ENCODE data around the gene FGF12. TPM values are rescaled to one million over a fixed set of nuclear protein-coding genes. Genes with fewer than 3 reads are reported as not detected.

The FGF12 gene
- total and polyA plus RNA-seq, 11 donors: 21.8 to 420 (median 265) TPM

GRCh38 chr3:192367616-192368015 lies 359.7 kb downstream of the FGF12 start:
- H3K4me3 ChIP-seq: no peak overlapping the region
- H3K36me3 ChIP-seq: no peaks in the 10 kb centered on the region
- no peak overlapping the region for H3K27ac ChIP-seq
- no peaks in the 10 kb centered on the region for H3K9me3 ChIP-seq
- DNase-seq: no peak
- WGBS, 4 donors: 66 to 78% (median 73%) methylated on average over 5 of the region's 5 CpGs
- intact Hi-C loops (cut with DNase I): no loop called here
- peaks cover 0 to 41% (median 9%) of the 10 kb centered on the region in 12 donors for H3K4me1 ChIP-seq
- H3K27me3 ChIP-seq: no peaks in the 10 kb centered on the region
- TF ChIP-seq POLR2A (IDR thresholded peaks at IDR 0.05): no peak
- TF ChIP-seq CTCF (IDR thresholded peaks at IDR 0.05): no peak
- no peak for ATAC-seq

- peak in 2 of 4 donors; percentile 9 to 12 for ATAC-seq
- DNase-seq: no peak
- H3K27me3 ChIP-seq: no peaks in the 10 kb centered on the region
- WGBS, 4 donors: 46 to 57% (median 53%) methylated on average over 6 of the region's 6 CpGs
- intact Hi-C loops (cut with DNase I): no loop called here
- no peak overlapping the region for H3K4me3 ChIP-seq
- no peaks in the 10 kb centered on the region for H3K36me3 ChIP-seq
- H3K4me1 ChIP-seq: peaks cover 0 to 41% (median 9%) of the 10 kb centered on the region in 12 donors
- TF ChIP-seq POLR2A (IDR thresholded peaks at IDR 0.05) (no peak), CTCF (IDR thresholded peaks at IDR 0.05) (no peak)
- no peak overlapping the region for H3K27ac ChIP-seq
- H3K9me3 ChIP-seq: no peaks in the 10 kb centered on the region
Observed at GRCh38 chr3:192366916-192367315, 360.4 kb downstream of the FGF12 start.

GRCh38 chr3:192365571-192365970 lies 361.8 kb downstream of the FGF12 start:
- WGBS, 4 donors: 40 to 41% (median 40%) methylated on average over 7 of the region's 7 CpGs
- no peaks in the 10 kb centered on the region for H3K9me3 ChIP-seq
- TF ChIP-seq POLR2A (IDR thresholded peaks at IDR 0.05) (no peak), CTCF (IDR thresholded peaks at IDR 0.05) (no peak)
- peaks cover 0 to 41% (median 9%) of the 10 kb centered on the region in 12 donors for H3K4me1 ChIP-seq
- intact Hi-C loops (cut with DNase I): no loop called here
- peak in 2 of 4 donors; percentile 53 to 64 for ATAC-seq
- no peak overlapping the region for H3K4me3 ChIP-seq
- DNase-seq: no peak
- H3K27ac ChIP-seq: peak overlapping the region in 1 of 12 donors; percentile 27
- no peaks in the 10 kb centered on the region for H3K27me3 ChIP-seq
- no peaks in the 10 kb centered on the region for H3K36me3 ChIP-seq

- TF ChIP-seq POLR2A (IDR thresholded peaks at IDR 0.05) (no peak), CTCF (IDR thresholded peaks at IDR 0.05) (no peak)
- Histone ChIP-seq H3K9me3 (no peaks in the 10 kb centered on the region), H3K27me3 (no peaks in the 10 kb centered on the region), H3K4me1 (peaks cover 0 to 35% (median 9%) of the 10 kb centered on the region in 12 donors), H3K27ac (no peak overlapping the region), H3K36me3 (peaks cover 0 to 11% (median 2%) of the 10 kb centered on the region in 9 donors), H3K4me3 (no peak overlapping the region)
- intact Hi-C loops (cut with DNase I): no loop called here
- 34 to 50% (median 40%) methylated on average over 1 of the region's 1 CpG for WGBS, 4 donors
- DNase-seq (no peak), ATAC-seq (no peak)
Observed at GRCh38 chr3:192364316-192364715, 363.0 kb downstream of the FGF12 start.
